HG03575 (cell line): ENCODE data around the gene RABGAP1.

Experiments used
- ATAC-seq: cut with Tn5 transposase; IDR thresholded peaks from one replicate; pipeline ENCODE4 v1.9.1; 2021; ENCODE audit not compliant: unreplicated experiment, insufficient number of reproducible peaks, low FRiP score; ENCODE audit errors: extremely low read depth

The RABGAP1 gene

DNA sequence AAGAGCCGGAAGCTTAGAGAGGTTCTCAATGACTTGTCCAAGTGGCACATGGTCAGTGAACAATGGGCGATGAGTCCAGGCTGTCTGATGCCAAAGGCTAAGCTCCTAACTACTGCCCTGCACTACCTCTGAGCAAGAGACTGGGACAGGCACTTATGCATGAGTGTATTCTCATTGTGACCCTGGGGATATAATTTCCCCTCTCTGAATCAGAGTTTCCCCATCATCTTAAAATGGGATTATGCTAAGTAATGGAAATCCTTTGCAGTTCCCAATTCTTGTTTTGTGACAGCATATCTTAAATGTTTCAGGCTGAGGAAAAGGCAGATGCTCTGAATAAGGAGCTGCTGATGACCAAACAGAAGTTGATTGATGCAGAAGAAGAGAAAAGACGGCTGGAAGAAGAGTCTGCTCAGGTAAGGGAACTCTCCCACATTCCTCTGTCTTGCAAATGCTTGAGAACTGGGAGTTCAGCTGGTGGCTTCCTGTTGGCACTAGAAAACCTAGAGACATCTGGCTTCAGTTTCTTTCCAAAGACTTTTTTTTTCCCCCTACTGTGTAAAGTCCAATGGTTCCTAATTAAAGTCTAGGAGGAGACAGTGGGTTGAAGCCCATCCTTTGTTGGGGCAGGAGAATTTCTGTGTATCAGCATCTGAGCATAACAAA is 156.7 kb downstream of the RABGAP1 start:
- no peak for ATAC-seq

DNA sequence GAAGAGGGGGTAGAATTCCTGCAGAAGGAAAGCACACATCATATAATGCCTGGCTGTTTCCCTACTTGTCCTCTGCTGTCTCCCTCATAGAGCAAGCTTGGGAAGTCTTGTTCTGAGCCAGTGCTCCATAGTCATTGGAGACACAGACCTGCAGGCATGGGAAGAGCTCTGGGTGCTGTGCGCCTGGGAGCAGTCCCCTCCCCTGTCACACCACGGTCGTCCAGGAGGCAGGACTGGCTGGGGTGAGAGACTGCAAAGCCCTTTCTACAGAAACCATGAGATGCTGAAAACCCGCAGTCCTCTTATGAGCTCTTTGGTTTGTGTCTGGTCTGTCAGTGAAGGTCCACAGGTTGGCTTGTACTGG is 157.3 kb downstream of the RABGAP1 start:
- no peak for ATAC-seq

DNA sequence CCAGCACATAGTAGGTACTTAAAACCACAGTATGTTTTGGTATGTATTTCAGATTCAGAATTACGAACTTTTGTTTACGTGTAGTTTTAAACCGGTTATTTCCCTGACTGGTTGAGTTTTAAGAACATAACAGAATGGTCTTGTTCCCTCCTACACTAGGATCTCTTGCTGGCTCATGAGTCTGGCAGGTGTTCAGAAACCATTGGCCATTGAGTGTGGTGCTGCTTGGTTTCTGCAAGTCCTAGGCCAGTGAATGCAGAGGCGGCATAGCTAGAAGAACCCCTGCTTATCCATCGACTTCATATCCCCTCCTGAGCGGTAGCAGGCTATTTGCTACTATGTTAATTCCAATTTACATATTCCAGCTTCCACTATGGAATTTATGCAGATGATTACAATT is 158.2 kb downstream of the RABGAP1 start:
- no peak for ATAC-seq

DNA sequence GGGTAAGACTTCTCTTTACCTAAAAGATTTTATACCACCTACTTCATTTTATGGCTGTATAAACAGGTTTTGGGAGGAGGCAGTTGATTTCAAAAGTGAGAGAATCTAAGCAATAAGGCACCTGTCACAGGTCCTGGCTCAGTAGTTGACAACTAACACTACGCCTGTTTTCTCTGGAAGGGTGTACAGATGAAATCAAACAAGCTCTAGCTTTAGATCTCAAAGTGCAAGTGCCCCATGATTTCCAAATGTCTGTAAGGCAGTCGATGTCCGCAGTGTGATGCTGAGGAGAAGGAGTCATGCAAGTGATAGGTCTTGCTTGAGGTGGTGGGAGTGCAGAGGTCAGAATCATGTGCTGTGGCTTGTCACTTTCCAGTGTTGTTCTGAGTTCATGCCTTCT is 158.7 kb downstream of the RABGAP1 start:
- no peak for ATAC-seq

DNA sequence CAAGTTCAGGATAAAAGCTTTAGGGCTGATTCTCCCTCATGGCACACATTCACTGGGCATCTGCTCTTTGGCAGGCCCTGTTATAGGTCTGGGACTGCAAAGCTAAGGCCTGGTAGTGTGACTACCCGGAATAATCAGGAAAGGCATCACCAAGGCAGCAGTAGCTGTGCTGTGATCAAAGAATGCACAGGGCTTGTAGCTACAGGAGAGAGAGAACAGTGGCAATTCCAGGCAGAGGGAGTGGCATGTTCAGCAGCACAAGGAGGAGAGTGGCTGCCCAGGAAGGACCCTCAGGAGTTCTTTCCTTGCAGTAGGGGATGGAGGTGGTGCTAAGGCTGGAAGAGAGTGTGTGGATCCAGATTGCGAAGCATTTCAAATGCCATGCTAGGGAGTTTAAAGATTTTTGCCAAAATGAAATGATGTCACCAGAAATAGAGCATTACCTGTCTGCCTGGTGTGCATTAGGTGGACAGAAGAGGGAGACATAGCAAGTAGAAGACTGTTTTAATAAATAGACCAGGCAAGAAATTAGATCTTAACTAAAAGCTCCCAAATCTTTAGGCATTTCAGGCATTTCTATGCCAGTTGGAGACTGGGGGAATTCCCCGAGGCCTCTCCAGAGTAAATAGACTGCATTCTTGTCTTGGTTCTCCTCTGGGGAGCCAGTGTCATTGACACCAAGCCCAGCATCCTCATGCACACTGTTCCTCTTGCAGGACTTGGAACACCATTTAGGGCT is 161.7 kb downstream of the RABGAP1 start:
- no peak for ATAC-seq

DNA sequence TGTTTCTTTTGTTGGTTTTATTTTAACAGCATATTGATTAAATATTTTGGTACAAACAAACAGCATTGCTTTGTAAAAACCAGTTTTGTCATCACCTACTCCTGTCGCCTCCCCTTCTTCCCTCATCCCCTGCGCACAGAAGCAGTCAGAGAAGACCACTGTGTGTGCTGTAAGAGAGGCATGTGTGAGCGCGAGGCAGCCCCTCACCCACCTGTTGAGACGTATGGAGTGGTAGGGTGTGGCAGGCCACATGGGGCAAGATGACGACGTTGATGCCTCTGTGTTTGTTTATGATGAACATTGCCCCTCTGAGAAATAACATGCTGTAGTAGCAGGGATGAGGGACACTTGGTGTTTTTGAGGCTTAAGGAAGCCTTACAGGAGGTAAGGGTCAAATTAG is 164.0 kb downstream of the RABGAP1 start:
- ATAC-seq = no peak

DNA sequence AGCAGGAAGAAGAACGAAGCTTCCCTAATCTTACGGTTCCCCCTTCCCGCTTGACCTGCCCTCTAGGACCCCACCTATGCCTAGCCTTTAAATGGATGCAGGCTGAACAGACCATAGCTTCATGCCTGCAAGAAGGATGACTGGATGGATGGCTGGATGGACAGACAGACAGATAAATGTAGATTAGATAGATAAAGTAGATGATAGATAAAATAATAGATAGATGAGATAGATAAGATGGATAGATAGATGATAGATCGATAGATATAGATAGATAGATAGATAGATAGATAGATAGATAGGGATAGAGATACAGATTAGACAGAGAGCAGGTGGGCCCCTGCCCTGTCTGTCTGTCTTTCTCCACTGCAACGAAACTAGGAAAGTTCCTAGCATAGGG is 164.7 kb downstream of the RABGAP1 start:
- no peak for ATAC-seq

DNA sequence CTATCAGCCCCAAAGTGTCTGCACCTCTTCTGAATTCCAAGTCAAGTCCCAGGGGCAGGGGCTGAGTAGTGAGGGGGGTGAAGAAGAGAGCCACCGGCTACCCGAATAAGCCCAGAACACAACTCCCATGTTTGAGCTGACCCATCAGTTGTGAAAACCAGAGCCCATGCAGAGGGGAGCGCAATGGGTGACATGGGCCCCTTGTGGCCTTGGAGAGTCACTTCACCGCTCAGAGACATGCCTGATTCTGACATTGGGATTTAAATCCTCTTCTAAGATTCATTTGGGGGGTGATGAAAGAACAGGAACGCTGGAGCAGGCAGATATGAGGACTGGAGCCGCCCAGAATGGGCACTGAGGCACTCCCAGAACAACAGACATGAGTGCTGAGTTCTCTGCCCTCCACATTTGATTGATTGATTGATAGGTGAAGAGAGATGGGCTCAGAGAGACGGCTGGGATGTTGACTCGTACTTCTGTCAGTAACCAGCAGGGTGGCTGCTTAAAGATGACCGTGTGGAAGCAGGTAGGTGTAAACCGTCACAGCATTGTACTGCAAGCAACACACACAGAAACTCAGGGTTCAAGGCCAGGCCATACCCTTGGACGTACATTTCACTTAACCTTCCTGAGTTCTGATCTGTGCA is 166.9 kb downstream of the RABGAP1 start:
- no peak for ATAC-seq

DNA sequence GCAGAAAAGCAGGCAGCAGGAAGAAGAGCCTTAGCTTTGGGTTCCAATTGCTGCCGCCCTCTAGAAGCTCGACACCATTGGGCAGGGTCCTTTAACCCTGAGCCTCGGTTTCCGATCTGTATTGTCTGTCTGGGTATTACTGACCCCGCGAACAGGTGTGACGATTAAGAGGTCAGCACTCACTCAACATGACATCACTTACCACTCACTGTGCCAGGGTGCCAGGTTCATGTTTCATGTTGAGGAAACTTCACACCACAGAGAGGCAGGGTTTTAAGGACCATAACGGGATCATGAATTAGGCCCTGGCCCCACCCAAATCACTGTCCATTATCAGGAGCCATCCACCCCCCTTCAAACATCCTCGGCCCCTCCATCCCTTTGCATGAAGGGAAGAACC is 168.2 kb downstream of the RABGAP1 start:
- ATAC-seq = no peak

DNA sequence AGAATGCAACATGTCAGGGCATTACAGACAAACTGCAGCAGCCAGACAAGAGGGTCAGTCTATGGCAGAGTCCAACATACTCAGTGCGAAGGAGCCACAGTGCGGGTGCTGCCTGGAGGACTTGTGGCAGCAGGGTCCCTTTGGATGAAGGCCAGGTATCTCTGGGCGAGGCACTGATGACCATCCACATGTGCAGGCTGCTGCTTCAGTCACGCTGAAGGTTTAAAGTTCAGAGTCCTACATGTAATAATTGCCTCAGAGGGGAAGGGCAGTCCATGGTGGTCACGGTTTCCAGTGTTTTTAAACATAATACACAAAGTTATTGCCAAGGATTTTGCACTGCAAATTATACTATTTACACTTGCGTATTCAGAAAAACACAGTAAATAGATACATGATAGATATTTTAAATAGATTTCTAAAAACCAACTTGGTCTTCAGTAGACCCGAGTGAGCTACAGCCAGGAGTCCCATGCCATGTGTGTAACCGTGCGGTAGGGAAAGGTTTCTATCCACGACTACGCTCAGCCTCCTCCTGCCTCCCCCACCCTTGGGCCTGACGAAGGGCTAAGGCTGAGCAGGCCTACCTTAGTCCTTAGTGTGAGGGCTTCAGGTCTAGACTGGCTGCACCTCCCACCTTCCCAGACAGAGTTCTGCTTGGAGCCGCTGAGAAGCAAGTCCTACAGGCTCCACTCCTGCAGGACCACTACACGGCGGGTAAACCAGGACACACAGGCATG is 168.9 kb downstream of the RABGAP1 start:
- ATAC-seq = no peak

DNA sequence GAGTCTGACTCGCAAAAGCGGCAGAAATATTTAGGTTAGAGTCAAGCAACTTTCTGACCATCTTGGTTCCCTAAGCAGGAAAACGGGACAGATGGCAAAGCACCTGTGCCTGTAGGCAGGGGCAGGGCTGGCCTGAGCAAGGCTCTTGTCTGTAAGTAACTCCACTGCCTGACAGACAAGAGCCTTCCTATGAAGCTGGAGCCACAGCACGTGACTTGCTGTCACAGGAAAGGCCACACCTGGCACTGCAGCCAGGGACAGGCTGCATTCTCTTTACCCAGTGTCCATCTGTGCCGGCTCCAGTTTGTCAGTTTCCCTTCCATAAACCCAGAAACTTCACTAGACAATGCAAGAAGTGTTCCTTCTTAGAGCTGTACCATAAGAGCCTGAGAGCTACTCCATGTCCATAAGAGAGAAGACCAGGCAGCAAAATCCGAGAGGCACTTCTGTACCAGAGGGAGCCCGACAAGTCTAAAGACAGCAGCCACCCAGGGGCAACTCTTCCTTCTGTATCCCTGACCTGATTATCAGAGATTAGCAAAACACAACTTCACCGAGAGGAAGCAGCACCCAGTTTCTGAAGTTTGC is 170.7 kb downstream of the RABGAP1 start:
- ATAC-seq = no peak

DNA sequence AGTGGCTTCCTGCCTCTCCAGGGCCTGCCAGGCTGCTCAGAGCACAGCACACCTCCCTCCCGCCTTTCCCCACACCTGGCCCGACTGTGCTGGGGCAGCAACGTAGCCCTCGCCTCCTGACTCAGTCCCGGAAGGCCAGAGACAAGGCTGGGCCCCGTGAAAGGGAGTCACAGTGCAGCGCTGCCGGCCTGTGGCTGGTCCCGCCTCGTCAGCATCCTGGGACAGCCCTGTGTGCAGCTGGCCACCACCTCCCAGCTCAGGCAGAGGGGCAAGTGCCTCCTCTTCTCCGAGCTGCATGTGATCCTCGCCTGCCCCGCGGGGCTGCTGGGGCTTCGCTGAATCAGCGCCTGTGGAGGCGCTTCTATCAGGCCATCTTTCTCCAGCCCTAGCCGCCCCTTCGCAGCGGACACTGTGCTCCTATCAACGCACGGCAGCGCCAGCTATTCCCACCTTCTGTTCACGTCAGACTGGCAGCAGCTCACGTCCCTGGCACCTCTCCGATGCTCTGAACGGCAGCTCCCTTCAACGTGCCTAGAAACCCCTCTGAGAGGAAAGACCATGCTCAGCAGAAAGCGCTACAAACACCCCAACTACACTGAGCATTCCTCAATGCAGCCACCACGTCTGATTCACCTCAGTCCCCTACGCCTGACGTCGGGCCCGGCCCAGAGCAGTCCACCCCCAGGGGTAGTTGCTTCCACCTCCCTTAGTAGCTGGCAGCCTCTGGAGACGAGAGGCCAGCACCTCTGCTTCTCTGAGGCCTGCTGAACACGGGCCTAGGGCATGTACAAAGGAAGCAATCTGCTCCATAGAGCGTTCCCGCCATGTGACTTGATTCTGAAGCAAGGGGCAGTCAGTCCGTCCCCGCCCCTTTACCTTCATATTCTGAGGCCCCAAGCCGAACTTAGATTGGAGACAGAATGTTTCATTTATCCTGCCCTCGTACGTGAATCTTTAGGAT is 171.5 kb downstream of the RABGAP1 start:
- no peak for ATAC-seq

DNA sequence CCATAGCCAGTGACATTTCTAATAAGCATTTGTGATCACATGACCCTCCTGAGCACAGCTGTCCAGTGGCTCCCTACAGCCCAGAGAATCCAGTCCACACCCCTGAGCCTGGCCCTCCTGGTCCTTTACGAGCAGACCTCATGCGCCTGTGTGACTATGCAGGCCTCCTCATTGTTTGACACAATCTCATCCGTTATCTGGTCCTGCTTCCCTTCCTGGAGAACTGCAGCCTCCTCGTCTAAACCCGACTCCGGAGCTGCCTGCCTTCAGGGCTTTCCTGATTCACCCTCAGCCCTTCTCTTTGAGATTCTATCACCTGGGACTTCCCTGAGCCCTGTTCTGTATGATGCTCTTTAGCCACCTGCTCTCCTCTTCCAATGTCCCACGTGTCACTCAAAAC is 172.4 kb downstream of the RABGAP1 start:
- ATAC-seq = no peak

DNA sequence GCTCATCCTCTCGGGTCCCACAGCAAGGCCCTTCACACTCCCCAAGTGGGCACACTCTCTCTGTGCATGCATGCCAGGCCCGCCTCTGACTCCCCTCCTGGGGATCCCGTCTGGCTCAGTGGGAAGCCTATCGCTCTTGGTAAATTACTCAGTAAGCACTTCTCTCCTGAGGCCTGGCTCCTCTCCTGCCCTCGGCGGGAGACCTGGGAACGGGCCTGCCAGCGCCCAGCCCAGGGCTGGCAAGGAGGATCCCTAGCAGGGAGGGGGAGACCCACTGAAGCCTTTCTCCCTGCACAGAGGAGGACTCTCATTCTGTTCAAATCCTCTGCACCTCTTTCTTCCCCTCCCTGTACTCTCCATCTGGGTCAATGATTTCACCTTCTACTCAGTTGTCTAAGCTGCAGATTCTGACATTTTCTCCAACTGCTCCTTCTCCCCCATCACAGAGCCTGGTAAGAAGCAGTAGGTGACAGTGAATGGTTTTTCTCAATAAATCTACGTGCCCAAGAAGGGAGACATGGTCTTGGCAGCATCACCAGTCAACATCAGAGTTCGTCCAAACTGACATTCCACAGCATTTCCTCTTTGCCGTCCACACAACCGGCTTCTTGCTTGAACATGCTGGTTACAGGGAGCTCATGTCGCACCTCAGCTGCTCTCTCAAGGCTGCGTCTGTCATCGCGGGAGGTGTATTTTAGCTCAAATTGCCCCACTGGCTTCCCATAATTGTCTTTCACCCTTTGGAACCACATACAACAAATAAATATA is 174.5 kb downstream of the RABGAP1 start:
- ATAC-seq = no peak

DNA sequence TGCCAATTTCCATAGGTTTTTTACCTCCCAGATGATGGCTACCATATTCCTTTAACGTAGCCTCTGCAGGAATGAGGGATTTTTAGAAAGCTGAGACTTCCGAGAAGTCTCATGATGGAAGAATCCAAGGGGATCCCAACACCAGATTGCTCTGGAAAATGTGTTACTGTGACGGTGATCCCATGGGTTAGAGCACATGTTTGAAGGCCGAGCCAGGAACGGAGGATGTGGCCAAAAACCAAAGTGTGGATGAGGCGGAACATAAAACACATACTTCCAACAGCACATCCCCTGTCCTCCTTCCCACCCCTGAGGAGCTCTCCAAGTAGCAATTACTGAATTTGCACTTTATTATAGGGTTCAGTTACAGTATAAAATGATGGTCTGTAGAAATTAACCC is 175.2 kb downstream of the RABGAP1 start:
- ATAC-seq = no peak

DNA sequence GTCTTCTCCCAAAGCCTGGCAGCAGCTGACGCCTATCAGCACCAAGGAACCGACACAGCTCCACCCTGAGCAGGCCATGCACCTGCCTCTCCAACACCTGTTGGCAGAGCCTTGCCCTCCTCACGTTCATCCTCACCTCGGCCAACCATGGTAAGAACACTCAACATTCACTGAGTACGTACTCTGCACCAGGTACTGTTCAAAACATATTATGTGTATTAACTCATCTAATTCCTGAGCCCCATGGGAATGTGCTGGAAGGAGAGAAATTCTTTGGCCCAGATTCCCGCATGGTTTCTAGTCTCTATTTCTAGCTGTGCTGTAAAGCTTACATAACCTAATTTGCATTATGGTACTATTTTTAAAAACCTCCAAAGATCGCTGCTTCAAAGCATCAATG is 178.7 kb downstream of the RABGAP1 start:
- no peak for ATAC-seq

DNA sequence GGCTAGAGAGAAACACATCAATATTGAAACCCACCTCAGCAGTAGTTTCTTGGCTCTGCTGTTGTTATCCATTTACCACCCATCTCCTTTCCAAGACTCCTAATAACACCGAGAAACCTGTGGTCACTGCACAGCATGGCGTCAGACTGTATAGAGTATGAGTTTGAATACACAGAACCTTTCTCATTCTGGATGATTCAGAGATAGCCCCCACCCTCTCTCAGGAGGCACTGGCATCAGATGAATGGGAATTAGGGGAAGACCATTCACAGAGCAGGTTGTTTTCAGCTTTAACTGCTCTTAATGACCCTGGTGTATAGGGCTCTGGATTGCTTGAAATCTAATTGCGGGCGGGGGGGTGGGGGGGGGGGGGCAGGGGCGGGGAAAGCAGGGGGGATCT is 179.3 kb downstream of the RABGAP1 start:
- no peak for ATAC-seq

DNA sequence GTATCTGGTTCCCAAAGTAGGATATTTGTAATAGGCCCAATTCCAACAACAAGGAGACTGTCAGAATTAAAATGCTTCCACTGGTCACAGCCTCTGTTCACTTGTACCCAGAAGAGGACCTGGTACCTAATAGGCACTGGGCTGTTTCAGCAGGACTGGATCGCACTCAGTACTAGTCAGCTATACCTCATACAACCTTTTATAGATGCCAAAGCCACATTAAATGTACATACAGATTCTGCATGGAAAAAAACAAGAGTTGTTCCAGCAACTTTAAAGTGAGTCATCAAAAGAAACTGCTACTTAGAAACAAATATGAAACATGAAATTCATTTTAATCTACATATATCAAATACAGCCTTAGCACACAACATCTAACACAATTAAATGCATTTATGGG is 180.1 kb downstream of the RABGAP1 start:
- no peak for ATAC-seq
